Measurements from ENCODE around the gene PSKH1.

- no peak for TF ChIP-seq CTCF (conservative IDR thresholded peaks at IDR 0.05; ENCODE audit: low read length)
- no peak for TF ChIP-seq EZH2phosphoT487 (IDR thresholded peaks at IDR 0.05; ENCODE audit: borderline replicate concordance)
Measured at GRCh38 chr16:67953641-67954375, 60.8 kb downstream of the PSKH1 start.

All from Loucy (cell line).